Esophagus squamous epithelium (tissue), 4 donors: ENCODE data around the gene FREM1.

Experiments used
- CTCF ChIP-seq, 6 experiments: fragments of 450-650 bp in 4 of 6; fragments of 200-600 bp in 2 of 6; sonication (generic) in 2 of 6; IDR thresholded peaks; one replicate each; pipeline ENCODE4 v1.5.1; 2016 to 2019; ENCODE audit warnings: antibody characterized with exemption in 6 of 6, mild to moderate bottlenecking in 4 of 6, moderate library complexity in 4 of 6
- POLR2A ChIP-seq, 4 donors: fragments of 450-650 bp; IDR thresholded peaks; one replicate each; pipeline ENCODE4 v1.6.1; 2017; ENCODE audit warnings: antibody characterized with exemption in 4 of 4, mild to moderate bottlenecking in 4 of 4, moderate library complexity in 3 of 4

- TF ChIP-seq CTCF (IDR thresholded peaks at IDR 0.05), result no peak
- TF ChIP-seq POLR2A (IDR thresholded peaks at IDR 0.05), result no peak
These were observed 199.4 kb downstream of the FREM1 start for GRCh38 chr9:14710804-14711203.
